GM12878 (cell line): ENCODE measurements around the gene WDR17. TPM values are rescaled to one million over a fixed set of nuclear protein-coding genes. Genes with fewer than 3 reads are reported as not detected.

Source experiments
- ATAC-seq: fragments of 200-7000 bp; cut with Tn5 transposase; 3 replicates; pipeline ENCODE4 v1.9.1; 2020; ENCODE audit warnings: mild to moderate bottlenecking, moderate library complexity
- BruUV-seq: library from RNA; stranded (reverse); fragments of 400-500 nt; replicated peaks from 2 replicates; lab custom pipeline; 2021; lab: Mats Ljungman, UMichigan
- CTCF ChIA-PET: fragments of 300-600 bp; sonication (Branson Sonifier 250); formaldehyde crosslinking; extraction: SDS; loops from one replicate; lab custom pipeline; 2021; ENCODE audit warnings: inconsistent platforms; lab: Yijun Ruan, JAX
- POLR2A ChIA-PET: fragments of 350-600 bp; formaldehyde crosslinking; extraction: SDS; loops from one replicate; lab custom pipeline; 2021; ENCODE audit warnings: inconsistent platforms; lab: Charles Lee
- RAD21 ChIA-PET: fragments of 300-600 bp; sonication (Branson Sonifier 250); formaldehyde crosslinking; loops from one replicate; lab custom pipeline; 2023; ENCODE audit warnings: antibody characterized with exemption; ENCODE audit not compliant: unreplicated experiment; lab: Charles Lee
- SMC1A ChIA-PET: fragments of 300-600 bp; sonication (Branson Sonifier 250); formaldehyde crosslinking; loops from one replicate; lab custom pipeline; 2023; ENCODE audit not compliant: unreplicated experiment, uncharacterized antibody; lab: Charles Lee
- DNase-seq: peaks from one replicate; pipeline ENCODE4 v3.0.0-alpha.2; 2011; ENCODE audit warnings: low read depth, low spot score
- FAIRE-seq: peaks from 3 replicates; lab custom pipeline; 2011; peaks lifted over from hg19 to GRCh38; lab: Jason Lieb, UNC
- H2AFZ ChIP-seq: 2 replicates; pipeline ENCODE4 v1.6.0; 2011; ENCODE audit warnings: low read depth, low read length, control low read depth; ENCODE audit not compliant: control insufficient read depth
- H3K27ac ChIP-seq: 2 replicates; pipeline ENCODE4 v1.5.1; 2011; ENCODE audit warnings: control low read depth; ENCODE audit not compliant: control insufficient read depth, insufficient read depth
- H3K27me3 ChIP-seq, 2 experiments: replicated peaks in 1 of 2; 2 replicates each; pipeline versions ENCODE4 v1.6.0 to v1.6.1; 2011; ENCODE audit warnings: low read length in 1 of 2; ENCODE audit not compliant: control insufficient read depth in 2 of 2, insufficient read depth in 2 of 2
- H3K36me3 ChIP-seq, 2 experiments: 2 replicates each; pipeline ENCODE4 v1.5.1; 2011; ENCODE audit warnings: low read length in 1 of 2; ENCODE audit not compliant: control insufficient read depth in 2 of 2, insufficient read depth in 2 of 2
- H3K4me1 ChIP-seq: 2 replicates; pipeline ENCODE4 v1.6.1; 2011; ENCODE audit warnings: mild to moderate bottlenecking, low read length, moderate library complexity, mixed read lengths; ENCODE audit not compliant: control insufficient read depth, insufficient read depth
- H3K4me2 ChIP-seq: 2 replicates; pipeline ENCODE4 v1.6.0; 2011; ENCODE audit warnings: control low read depth; ENCODE audit not compliant: control insufficient read depth, insufficient read depth
- H3K4me3 ChIP-seq: fragments of 200-600 bp; sonication (generic); 2 replicates; pipeline ENCODE4 v1.5.1; 2016
- H3K79me2 ChIP-seq: 2 replicates; pipeline ENCODE4 v1.6.0; 2011; ENCODE audit warnings: low read length; ENCODE audit not compliant: control insufficient read depth, insufficient read depth
- H3K9ac ChIP-seq: 2 replicates; pipeline ENCODE4 v1.8.0; 2011; ENCODE audit warnings: low read length, control low read depth, mixed read lengths; ENCODE audit not compliant: control insufficient read depth, insufficient read depth
- H3K9me3 ChIP-seq: replicated peaks from 3 replicates; pipeline ENCODE4 v1.5.1; 2011; ENCODE audit warnings: mild to moderate bottlenecking, low read length; ENCODE audit not compliant: control insufficient read depth, insufficient read depth
- H4K20me1 ChIP-seq: 2 replicates; pipeline ENCODE4 v1.6.0; 2011; ENCODE audit not compliant: control insufficient read depth, insufficient read depth
- ASH2L ChIP-seq: fragments of 300-600, 200-600 bp; sonication (generic); IDR thresholded peaks from 2 replicates; pipeline ENCODE4 v1.6.1; 2017; ENCODE audit warnings: low read depth, mild to moderate bottlenecking, borderline replicate concordance
- CREB1 ChIP-seq: IDR thresholded peaks from 2 replicates; pipeline ENCODE4 v1.6.1; 2012; ENCODE audit warnings: low read depth, mild to moderate bottlenecking, inconsistent platforms
- EED ChIP-seq: sonication (generic); IDR thresholded peaks from 2 replicates; pipeline ENCODE4 v1.6.1; 2016; ENCODE audit warnings: antibody characterized with exemption, low read depth
- HDAC6 ChIP-seq: fragments of 200-600 bp; sonication (generic); IDR thresholded peaks from one replicate; pipeline ENCODE4 v1.8.0; 2017; ENCODE audit warnings: antibody characterized with exemption; ENCODE audit not compliant: unreplicated experiment
- MXI1 ChIP-seq: fragments of 150-350 bp; IDR thresholded peaks from 2 replicates; pipeline ENCODE4 v1.6.1; 2011; ENCODE audit warnings: low read depth, mild to moderate bottlenecking, inconsistent platforms, low read length, improper control_type of control experiment
- NBN ChIP-seq: fragments of 450-650 bp; IDR thresholded peaks from 2 replicates; pipeline ENCODE4 v1.6.1; 2016
- NR2F1 ChIP-seq: fragments of 450-650 bp; conservative IDR thresholded peaks from 2 replicates; pipeline ENCODE4 v1.6.1; 2017; ENCODE audit warnings: mild to moderate bottlenecking
- PAX5 ChIP-seq: IDR thresholded peaks from 2 replicates; pipeline ENCODE4 v1.6.1; 2011; ENCODE audit warnings: low read depth, low read length, borderline replicate concordance
- POLR2A ChIP-seq: IDR thresholded peaks from 2 replicates; pipeline ENCODE4 v1.6.1; 2011; ENCODE audit warnings: low read depth, mild to moderate bottlenecking, low read length
- RB1 ChIP-seq: fragments of 450-650 bp; formaldehyde crosslinking; IDR thresholded peaks from 2 replicates; pipeline ENCODE4 v1.6.1; 2017; ENCODE audit warnings: mild to moderate bottlenecking, borderline replicate concordance
- RUNX3 ChIP-seq: IDR thresholded peaks from 2 replicates; pipeline ENCODE4 v1.6.1; 2012; ENCODE audit warnings: low read length, inconsistent platforms
- TCF7 ChIP-seq: IDR thresholded peaks from 2 replicates; pipeline ENCODE4 v1.6.1; 2014; ENCODE audit warnings: antibody characterized with exemption, borderline replicate concordance
- ZNF687 ChIP-seq: fragments of 450-650 bp; IDR thresholded peaks from 2 replicates; pipeline ENCODE4 v1.6.1; 2017; ENCODE audit warnings: mild to moderate bottlenecking, moderate library complexity
- WGBS: methylation state at CpG from one replicate; pipeline ENCODE4 v1.1.6; 2016; ENCODE audit warnings: low lambda C conversion rate; ENCODE audit not compliant: insufficient replicate concordance, insufficient coverage; ENCODE audit errors: missing lambda C conversion rate; 5-methylcytosine and 5-hydroxymethylcytosine counted together
- in situ Hi-C: fragments of 300-500 bp; cut with MboI; formaldehyde crosslinking; loops from 9 replicates; pipeline ENCODE4 v1.14.3; 2018; ENCODE audit warnings: mixed read lengths
- intact Hi-C: fragments of 100-400 bp; cut with micrococcal nuclease; formaldehyde crosslinking; loops from one replicate; pipeline ENCODE4 v1.14.2; 2022; ENCODE audit not compliant: unreplicated experiment
- polyA plus RNA-seq, 11 experiments: library from polyadenylated mRNA; depleted of rRNA in 4 of 11; unstranded in 6 of 11; stranded (reverse) in 5 of 11; fragments of >200 nt; fragmentation: Nextera tagmentation in 4 of 11; fragmentation: Illumina TruSeq in 1 of 11; extraction: Ambion mirVana in 4 of 11; extraction: Trizol in 1 of 11; gene quantifications; 1 replicate in 1 of 11; 2 replicates in 10 of 11; pipeline versions ENCODE4 v1.2.1 to v1.2.3, GENCODE V29; 2011 to 2016; ENCODE audit warnings: inconsistent platforms in 2 of 11, missing spikeins in 2 of 11, low read depth in 1 of 11
- total RNA-seq, 4 experiments: library from RNA; depleted of rRNA in 3 of 4; stranded (reverse); fragments of >200 nt in 3 of 4; fragmentation: Illumina TruSeq in 1 of 4; extraction: Trizol in 1 of 4; gene quantifications; 2 replicates each; pipeline versions ENCODE4 v1.2.1 to v1.2.3, GENCODE V29; 2013 to 2021
- TF ChIP-seq, protein P1 (sequence below): fragments of 450-650 bp; IDR thresholded peaks from 2 replicates; pipeline ENCODE4 v1.6.1; 2018; ENCODE audit warnings: mild to moderate bottlenecking, low read depth, moderate library complexity; ENCODE audit not compliant: partially characterized antibody
- TF ChIP-seq, protein P2 (sequence below): fragments of 450-650 bp; formaldehyde crosslinking; IDR thresholded peaks from 2 replicates; pipeline ENCODE4 v1.4.0; 2020; ENCODE audit warnings: mild to moderate bottlenecking, moderate library complexity

The WDR17 gene
- total and polyA plus RNA-seq, 10 of the 15 experiments (the other 5 are each of a cell fraction or from before 2014, with no cell fraction given) = 0.43 to 3.8 (median 2.8) TPM

- Histone ChIP-seq H3K4me2 (peak overlapping the region; percentile 44; the same call in 1 of the 2 replicates), H3K27me3 (no peaks in the 10 kb centered on the region; a peak in 1 of 4 replicates), H3K4me3 (no peak overlapping the region), H3K27ac (no peak overlapping the region), H3K79me2 (no peaks in the 10 kb centered on the region), H3K36me3 (no peaks in the 10 kb centered on the region), H3K9ac (no peak overlapping the region), H2AFZ (no peak overlapping the region; the same call in 1 of the 2 replicates), H3K4me1 (peaks cover 11% of the 10 kb centered on the region), H3K9me3 (no peaks in the 10 kb centered on the region), H4K20me1 (no peaks in the 10 kb centered on the region)
- in situ Hi-C loops = no loop called here
- ChIA-PET SMC1A (interaction anchor here (0.6 to 3.7 kb wide), 5 partner anchors 12 to 99 kb away, joined by 3 to 14 read pairs (median 4); no protein-coding TSS in a partner anchor), POLR2A (no interaction called here), RAD21 (interaction anchor here (1.0 to 2.9 kb wide), 3 partner anchors 39 to 105 kb away, joined by 3 to 8 read pairs (median 4); no protein-coding TSS in a partner anchor), CTCF (interaction anchor here (1.1 to 4.4 kb wide), 3 partner anchors 73 to 103 kb away, joined by 3 to 30 read pairs (median 6); no protein-coding TSS in a partner anchor)
- no TSS peak for BruUV-seq
- DNase-seq = peak; percentile 35
- WGBS = 15% methylated on average over 6 of the region's 6 CpGs
- ATAC-seq = peak; percentile 95
- no peak for FAIRE-seq
- intact Hi-C loops = no loop called here
- TF ChIP-seq CREB1 (peak; percentile 73), MXI1 (no peak), RB1 (no peak), NR2F1 (no peak), NBN (no peak), PAX5 (no peak), ASH2L (no peak), RUNX3 (peak; percentile 89), ZNF687 (no peak), POLR2A (no peak), EED (no peak), HDAC6 (no peak), TCF7 (no peak)
- TF ChIP-seq, protein P1, sequence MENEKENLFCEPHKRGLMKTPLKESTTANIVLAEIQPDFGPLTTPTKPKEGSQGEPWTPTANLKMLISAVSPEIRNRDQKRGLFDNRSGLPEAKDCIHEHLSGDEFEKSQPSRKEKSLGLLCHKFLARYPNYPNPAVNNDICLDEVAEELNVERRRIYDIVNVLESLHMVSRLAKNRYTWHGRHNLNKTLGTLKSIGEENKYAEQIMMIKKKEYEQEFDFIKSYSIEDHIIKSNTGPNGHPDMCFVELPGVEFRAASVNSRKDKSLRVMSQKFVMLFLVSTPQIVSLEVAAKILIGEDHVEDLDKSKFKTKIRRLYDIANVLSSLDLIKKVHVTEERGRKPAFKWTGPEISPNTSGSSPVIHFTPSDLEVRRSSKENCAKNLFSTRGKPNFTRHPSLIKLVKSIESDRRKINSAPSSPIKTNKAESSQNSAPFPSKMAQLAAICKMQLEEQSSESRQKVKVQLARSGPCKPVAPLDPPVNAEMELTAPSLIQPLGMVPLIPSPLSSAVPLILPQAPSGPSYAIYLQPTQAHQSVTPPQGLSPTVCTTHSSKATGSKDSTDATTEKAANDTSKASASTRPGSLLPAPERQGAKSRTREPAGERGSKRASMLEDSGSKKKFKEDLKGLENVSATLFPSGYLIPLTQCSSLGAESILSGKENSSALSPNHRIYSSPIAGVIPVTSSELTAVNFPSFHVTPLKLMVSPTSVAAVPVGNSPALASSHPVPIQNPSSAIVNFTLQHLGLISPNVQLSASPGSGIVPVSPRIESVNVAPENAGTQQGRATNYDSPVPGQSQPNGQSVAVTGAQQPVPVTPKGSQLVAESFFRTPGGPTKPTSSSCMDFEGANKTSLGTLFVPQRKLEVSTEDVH = no peak
- TF ChIP-seq, protein P2, sequence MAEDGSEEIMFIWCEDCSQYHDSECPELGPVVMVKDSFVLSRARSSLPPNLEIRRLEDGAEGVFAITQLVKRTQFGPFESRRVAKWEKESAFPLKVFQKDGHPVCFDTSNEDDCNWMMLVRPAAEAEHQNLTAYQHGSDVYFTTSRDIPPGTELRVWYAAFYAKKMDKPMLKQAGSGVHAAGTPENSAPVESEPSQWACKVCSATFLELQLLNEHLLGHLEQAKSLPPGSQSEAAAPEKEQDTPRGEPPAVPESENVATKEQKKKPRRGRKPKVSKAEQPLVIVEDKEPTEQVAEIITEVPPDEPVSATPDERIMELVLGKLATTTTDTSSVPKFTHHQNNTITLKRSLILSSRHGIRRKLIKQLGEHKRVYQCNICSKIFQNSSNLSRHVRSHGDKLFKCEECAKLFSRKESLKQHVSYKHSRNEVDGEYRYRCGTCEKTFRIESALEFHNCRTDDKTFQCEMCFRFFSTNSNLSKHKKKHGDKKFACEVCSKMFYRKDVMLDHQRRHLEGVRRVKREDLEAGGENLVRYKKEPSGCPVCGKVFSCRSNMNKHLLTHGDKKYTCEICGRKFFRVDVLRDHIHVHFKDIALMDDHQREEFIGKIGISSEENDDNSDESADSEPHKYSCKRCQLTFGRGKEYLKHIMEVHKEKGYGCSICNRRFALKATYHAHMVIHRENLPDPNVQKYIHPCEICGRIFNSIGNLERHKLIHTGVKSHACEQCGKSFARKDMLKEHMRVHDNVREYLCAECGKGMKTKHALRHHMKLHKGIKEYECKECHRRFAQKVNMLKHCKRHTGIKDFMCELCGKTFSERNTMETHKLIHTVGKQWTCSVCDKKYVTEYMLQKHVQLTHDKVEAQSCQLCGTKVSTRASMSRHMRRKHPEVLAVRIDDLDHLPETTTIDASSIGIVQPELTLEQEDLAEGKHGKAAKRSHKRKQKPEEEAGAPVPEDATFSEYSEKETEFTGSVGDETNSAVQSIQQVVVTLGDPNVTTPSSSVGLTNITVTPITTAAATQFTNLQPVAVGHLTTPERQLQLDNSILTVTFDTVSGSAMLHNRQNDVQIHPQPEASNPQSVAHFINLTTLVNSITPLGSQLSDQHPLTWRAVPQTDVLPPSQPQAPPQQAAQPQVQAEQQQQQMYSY (CRISPR knock-in tag) = no peak
Measured at GRCh38 chr4:176052744-176053143, 12.9 kb upstream of the WDR17 start.
